HFFc6 (cell line): ENCODE results near the gene P2RY12. TPM values are rescaled to one million over a fixed set of nuclear protein-coding genes. Genes with fewer than 3 reads are reported as not detected.

Experiments used
- total RNA-seq, 6 experiments: library from RNA; stranded (reverse); fragmentation: NEBNext Ultra II Directional; extraction: Animal tissue kit (Norgen Biotek cat#: 25700); gene quantifications; 2 replicates in 1 of 6; 3 replicates in 5 of 6; pipeline ENCODE4 v1.2.3, GENCODE V29; 2021

Gene P2RY12
- total RNA-seq, 6 experiments from 2014 or later = not detected

Other genes with a start within 250 kb of the P2RY12 start
- gene GPR171, start 181.5 kb downstream of the P2RY12 start, total RNA-seq = not detected
- gene P2RY14, start 106.2 kb downstream of the P2RY12 start, total RNA-seq = not detected
- gene GPR87, start 67.9 kb downstream of the P2RY12 start, total RNA-seq = not detected
- gene P2RY13, start 55.2 kb downstream of the P2RY12 start, total RNA-seq = not detected
- gene IGSF10, start 76.3 kb upstream of the P2RY12 start, total RNA-seq = under 1 TPM in 3 of 6 experiments, not detected in 3; 0.02 to 0.05 (median 0.02) TPM